Naive thymus-derived CD8-positive, alpha-beta T cell (primary cell): ENCODE measurements around the gene TBL1XR1. TPM values are rescaled to one million over a fixed set of nuclear protein-coding genes. Genes with fewer than 3 reads are reported as not detected.
"Not testable (repeated sequence)": the region's sequence is repeated elsewhere in the genome, so short reads cannot be mapped to it uniquely, and the experiment has no call there.

Experiments used
- ATAC-seq, 2 donors: fragments of 150-1000 bp; cut with Tn5 transposase in 1 of 2; sonication (Bioruptor Pico), chemical (Tn5 transposase) in 1 of 2; 1 replicate in 1 of 2; 2 replicates in 1 of 2; pipeline ENCODE4 v1.10.0; 2021; ENCODE audit warnings: mild to moderate bottlenecking in 2 of 2, moderate library complexity in 2 of 2
- POLR2A ChIA-PET: fragments of 350-600 bp; sonication (Branson Sonifier 250); formaldehyde crosslinking; loops from one replicate; lab custom pipeline; 2021; ENCODE audit warnings: antibody characterized with exemption; lab: Charles Lee
- DNase-seq, 10 donors: peaks; one replicate each; pipeline versions ENCODE4 v3.0.0 to v3.0.0-alpha.2; 2020 to 2022
- H3K27ac Mint-ChIP-seq, 10 donors: one replicate each; pipeline ENCODE4 v1.8.0; 2020 to 2022; ENCODE audit warnings: mild to moderate bottlenecking in 10 of 10, mixed read lengths in 10 of 10, moderate library complexity in 4 of 10, inconsistent platforms in 1 of 10
- H3K27me3 Mint-ChIP-seq, 5 donors: one replicate each; pipeline ENCODE4 v1.8.0; 2021 to 2022; ENCODE audit warnings: mixed read lengths in 5 of 5
- H3K36me3 Mint-ChIP-seq, 3 donors: one replicate each; pipeline ENCODE4 v1.8.0; 2020 to 2022; ENCODE audit warnings: mixed read lengths in 3 of 3, mild to moderate bottlenecking in 2 of 3, inconsistent platforms in 1 of 3
- H3K4me1 Mint-ChIP-seq, 4 donors: one replicate each; pipeline ENCODE4 v1.8.0; 2021 to 2022; ENCODE audit warnings: mixed read lengths in 4 of 4
- H3K4me3 Mint-ChIP-seq, 10 donors: one replicate each; pipeline ENCODE4 v1.8.0; 2020 to 2022; ENCODE audit warnings: mild to moderate bottlenecking in 10 of 10, mixed read lengths in 10 of 10, moderate library complexity in 6 of 10, inconsistent platforms in 1 of 10
- H3K9me3 Mint-ChIP-seq, 9 donors: one replicate each; pipeline ENCODE4 v1.8.0; 2020 to 2022; ENCODE audit warnings: mixed read lengths in 9 of 9, mild to moderate bottlenecking in 3 of 9, inconsistent platforms in 1 of 9, moderate library complexity in 1 of 9
- polyA plus RNA-seq, 3 donors: library from polyadenylated mRNA; unstranded; fragments of 300-500 nt; fragmentation: Illumina TruSeq; gene quantifications; one replicate each; pipeline ENCODE4 v1.2.3, GENCODE V29; 2021
- total RNA-seq, 8 experiments: library from RNA in 2 of 8; stranded (reverse) in 2 of 8; gene quantifications; one replicate each; pipeline ENCODE4 v1.2.3 and lab custom pipeline; 2021 to 2026

TBL1XR1 gene
- total and polyA plus RNA-seq, 5 experiments from 2014 or later, result 23.4 to 160 (median 34.7) TPM

DNA sequence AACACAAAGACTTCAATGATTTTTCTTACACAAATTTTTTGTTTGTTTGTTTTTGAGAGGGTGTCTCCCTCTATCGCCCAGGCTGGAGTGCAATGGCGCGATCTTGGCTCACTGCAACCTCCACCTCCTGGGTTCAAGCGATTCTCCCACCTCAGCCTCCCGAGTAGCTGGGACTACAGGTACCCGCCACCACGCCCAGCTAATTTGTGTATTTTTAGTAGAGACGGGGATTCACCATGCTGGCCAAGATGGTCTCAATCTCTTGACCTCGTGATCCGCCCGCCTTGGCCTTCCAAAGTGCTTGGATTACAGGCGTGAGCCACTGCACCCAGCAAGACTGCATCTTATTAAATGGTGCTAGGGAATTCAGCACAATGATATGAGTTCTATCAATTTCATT is 4.0 kb downstream of the TBL1XR1 start:
- H3K9me3 Mint-ChIP-seq, ATAC-seq, H3K27me3 Mint-ChIP-seq, H3K36me3 Mint-ChIP-seq, DNase-seq: not testable (repeated sequence)
- Mint-ChIP-seq H3K4me1 (peaks cover 22 to 66% (median 60%) of the 10 kb centered on the region in 4 donors), H3K27ac (peak overlapping the region in 7 of 10 donors; percentile 71 to 99 (median 96)), H3K4me3 (peak overlapping the region in 9 of 10 donors; percentile 20 to 99 (median 98))
- POLR2A ChIA-PET, result interaction anchor here (1.0 to 8.4 kb wide), 3 partner anchors 67 to 166 kb away, joined by 3 to 255 read pairs (median 4); no protein-coding TSS in a partner anchor

DNA sequence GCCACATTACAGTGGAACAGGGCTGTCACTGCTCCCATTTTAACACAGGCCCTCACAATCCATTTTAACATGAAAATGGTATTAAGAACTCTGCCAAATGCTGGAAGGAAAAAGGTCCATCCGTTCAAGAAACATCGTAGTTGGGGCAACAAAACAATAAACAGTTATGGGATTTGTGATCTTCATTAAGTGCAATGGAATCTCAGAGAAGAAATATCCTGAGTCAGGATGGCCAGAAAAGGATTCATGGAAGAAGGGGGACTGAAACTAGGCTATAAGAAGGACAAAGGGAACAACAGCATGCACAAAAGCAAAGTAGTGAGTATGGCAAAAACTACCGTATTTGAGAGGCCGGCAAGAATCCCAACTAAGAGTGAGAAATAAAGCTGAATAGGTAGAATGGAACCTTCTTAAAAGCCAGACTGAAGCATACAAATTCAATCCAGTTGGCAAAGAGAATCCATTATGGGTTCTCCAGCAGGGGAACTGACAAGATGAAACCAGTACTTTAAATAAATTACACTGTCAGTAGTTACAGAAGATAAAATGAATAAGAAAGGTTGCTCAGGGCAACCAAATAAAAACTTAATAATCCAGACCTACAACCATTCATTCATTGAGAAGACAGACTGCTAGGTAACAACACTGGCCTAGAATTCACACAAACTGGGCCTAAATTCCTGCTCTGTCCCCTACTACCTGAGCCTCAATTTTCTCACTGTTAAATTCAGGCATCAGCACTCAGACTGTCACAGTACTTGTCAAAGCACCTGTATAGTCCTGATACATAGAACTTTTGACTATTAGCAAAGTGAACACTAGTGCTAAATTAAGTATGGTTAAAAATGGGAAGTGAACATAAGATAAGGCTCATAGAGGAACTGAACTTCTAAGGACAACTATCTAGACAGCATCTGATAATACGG is 6.3 kb downstream of the TBL1XR1 start:
- H3K27ac Mint-ChIP-seq, result peak overlapping the region; percentile 23 to 89 (median 59)
- POLR2A ChIA-PET, result no interaction called here
- no peaks in the 10 kb centered on the region for H3K27me3 Mint-ChIP-seq
- ATAC-seq, result no peak
- H3K36me3 Mint-ChIP-seq, result peaks cover 0 to 8% (median 8%) of the 10 kb centered on the region in 3 donors
- DNase-seq, result no peak
- no peaks in the 10 kb centered on the region for H3K9me3 Mint-ChIP-seq
- peak overlapping the region in 9 of 10 donors; percentile 21 to 76 (median 44) for H3K4me3 Mint-ChIP-seq
- H3K4me1 Mint-ChIP-seq, result peaks cover 29 to 77% (median 73%) of the 10 kb centered on the region in 4 donors

DNA sequence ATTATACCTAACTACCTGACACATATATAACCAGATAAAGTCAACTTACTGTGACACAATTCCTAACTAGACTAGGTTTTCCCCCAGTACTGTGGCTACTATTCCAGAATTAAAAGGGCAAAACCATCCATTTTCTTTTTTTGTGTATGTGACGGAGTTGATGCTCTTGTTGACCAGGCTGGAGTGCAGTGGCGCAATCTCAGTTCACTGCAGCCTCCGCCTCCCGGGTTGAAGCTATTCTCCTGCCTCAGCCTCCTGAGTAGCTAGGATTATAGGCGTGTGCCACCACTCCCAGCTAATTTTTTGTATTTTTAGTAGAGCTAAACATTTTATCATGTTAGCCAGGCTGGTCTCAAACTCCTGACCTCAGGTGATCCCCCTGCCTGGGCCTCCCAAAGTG is 7.1 kb downstream of the TBL1XR1 start:
- H3K36me3 Mint-ChIP-seq, DNase-seq, H3K27me3 Mint-ChIP-seq, ATAC-seq, H3K9me3 Mint-ChIP-seq, POLR2A ChIA-PET: not testable (repeated sequence)
- Mint-ChIP-seq H3K4me3 (peak overlapping the region in 2 of 10 donors; percentile 15 to 60), H3K27ac (peak overlapping the region in 3 of 10 donors; percentile 44 to 89 (median 58)), H3K4me1 (peaks cover 30 to 78% (median 72%) of the 10 kb centered on the region in 4 donors)

DNA sequence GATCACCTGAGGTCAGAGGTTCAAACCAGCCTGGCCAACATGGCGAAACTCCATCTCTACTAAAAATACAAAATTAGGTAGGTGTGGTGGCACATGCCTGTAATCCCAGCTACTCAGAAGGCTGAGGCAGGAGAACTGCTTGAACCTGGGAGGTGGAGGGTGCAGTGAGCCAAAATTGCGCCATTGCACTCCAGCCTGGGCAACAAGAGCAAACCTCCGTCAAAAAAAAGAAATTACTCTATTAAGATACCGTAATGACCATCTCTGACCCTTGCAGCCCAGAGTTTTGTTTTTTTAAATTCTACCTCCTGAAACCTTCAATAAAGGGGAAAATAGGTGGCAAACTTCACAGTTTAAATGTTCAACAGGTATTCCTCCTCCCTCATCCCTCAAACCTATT is 9.0 kb downstream of the TBL1XR1 start:
- not testable (repeated sequence) for H3K27me3 Mint-ChIP-seq, H3K36me3 Mint-ChIP-seq, H3K9me3 Mint-ChIP-seq, ATAC-seq, DNase-seq
- peak overlapping the region in 1 of 10 donors; percentile 69 for H3K27ac Mint-ChIP-seq
- peaks cover 27 to 81% (median 66%) of the 10 kb centered on the region in 4 donors for H3K4me1 Mint-ChIP-seq
- POLR2A ChIA-PET, result interaction anchor here (0.6 kb wide), 2 partner anchors 9 to 69 kb away, joined by 3 read pairs; no protein-coding TSS in a partner anchor
- peak overlapping the region in 2 of 10 donors; percentile 48 to 59 for H3K4me3 Mint-ChIP-seq

DNA sequence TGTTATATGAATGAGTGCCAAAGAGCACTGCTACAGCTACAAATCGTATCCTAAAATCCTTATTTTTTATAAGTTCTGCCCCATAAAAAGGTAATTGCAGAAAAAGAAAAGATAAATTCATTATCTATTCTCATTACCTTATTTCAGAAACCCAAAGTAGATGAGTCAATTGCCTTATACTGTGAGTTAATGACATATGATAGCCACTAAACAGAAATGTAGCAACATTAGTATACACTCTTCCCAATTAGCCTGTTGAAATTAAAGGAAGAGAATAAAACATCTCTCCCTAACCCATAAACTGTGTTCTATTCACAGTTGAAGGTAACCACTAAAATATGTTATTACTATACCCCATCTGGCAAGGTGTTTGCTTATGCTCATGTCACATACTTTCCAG is 11.0 kb downstream of the TBL1XR1 start:
- POLR2A ChIA-PET, result no interaction called here
- DNase-seq, result no peak
- H3K27ac Mint-ChIP-seq, result peak overlapping the region in 4 of 10 donors; percentile 12 to 33 (median 23)
- no peaks in the 10 kb centered on the region for H3K36me3 Mint-ChIP-seq
- no peaks in the 10 kb centered on the region for H3K9me3 Mint-ChIP-seq
- H3K27me3 Mint-ChIP-seq, result no peaks in the 10 kb centered on the region
- peak overlapping the region in 4 of 10 donors; percentile 1 to 41 (median 16) for H3K4me3 Mint-ChIP-seq
- no peak for ATAC-seq
- H3K4me1 Mint-ChIP-seq, result peaks cover 33 to 79% (median 64%) of the 10 kb centered on the region in 4 donors

DNA sequence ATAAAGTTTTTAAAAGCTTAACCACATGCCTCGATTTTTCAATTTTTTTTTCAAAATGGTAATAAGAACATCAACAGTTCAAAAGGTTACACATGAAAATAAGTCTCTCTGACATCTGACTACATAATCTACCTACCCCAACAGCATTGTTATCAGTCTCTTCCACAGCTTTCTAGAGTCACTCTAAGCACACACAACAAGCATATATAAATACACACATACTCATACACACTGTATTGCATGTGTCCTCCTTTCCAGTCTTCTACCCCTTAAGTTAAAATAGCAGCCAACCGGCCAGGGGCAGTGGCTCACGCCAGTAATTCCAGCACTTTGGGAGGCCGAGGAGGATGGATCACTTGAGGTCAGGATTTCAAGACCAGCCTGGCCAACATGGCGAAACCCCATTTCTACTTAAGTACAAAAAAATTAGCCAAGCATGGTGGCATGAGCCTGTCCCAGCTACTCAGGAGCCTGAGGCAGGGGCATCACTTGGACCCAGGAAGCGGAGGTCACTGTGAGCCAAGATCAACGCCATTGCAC is 12.2 kb downstream of the TBL1XR1 start:
- POLR2A ChIA-PET, result interaction anchor here (0.8 kb wide), 1 partner anchor 517 kb away, joined by 3 read pairs; no protein-coding TSS in a partner anchor
- peak overlapping the region in 7 of 10 donors; percentile 0 to 70 (median 10) for H3K4me3 Mint-ChIP-seq
- H3K4me1 Mint-ChIP-seq, result peaks cover 29 to 78% (median 64%) of the 10 kb centered on the region in 4 donors
- ATAC-seq, result no peak
- H3K9me3 Mint-ChIP-seq, result peaks cover 0 to 1% (median 0%) of the 10 kb centered on the region in 9 donors
- no peaks in the 10 kb centered on the region for H3K27me3 Mint-ChIP-seq
- H3K27ac Mint-ChIP-seq, result peak overlapping the region in 9 of 10 donors; percentile 0 to 58 (median 35)
- DNase-seq, result no peak
- H3K36me3 Mint-ChIP-seq, result peaks cover 0 to 2% (median 0%) of the 10 kb centered on the region in 3 donors

DNA sequence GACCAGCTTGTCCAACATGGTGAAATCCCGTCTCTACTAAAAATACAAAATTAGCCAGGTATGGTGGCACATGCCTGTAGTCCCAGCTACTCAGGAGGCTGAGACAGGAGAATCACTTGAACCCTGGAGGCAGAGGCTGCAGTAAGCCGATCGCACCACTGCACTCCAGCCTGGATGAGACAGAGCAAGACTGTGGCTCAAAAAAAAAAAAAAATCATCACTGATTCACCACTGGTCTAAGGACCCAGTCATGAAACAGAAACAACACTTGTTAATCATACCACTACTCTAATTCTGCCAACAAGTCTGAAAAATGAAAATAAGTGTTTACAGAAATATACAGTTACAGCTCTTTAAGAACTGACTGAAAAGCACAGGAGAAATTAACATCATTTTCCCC is 12.7 kb downstream of the TBL1XR1 start:
- Mint-ChIP-seq H3K27ac (peak overlapping the region in 6 of 10 donors; percentile 3 to 54 (median 39)), H3K4me1 (peaks cover 31 to 78% (median 68%) of the 10 kb centered on the region in 4 donors), H3K4me3 (peak overlapping the region in 6 of 10 donors; percentile 0 to 70 (median 10))
- DNase-seq, ATAC-seq, H3K27me3 Mint-ChIP-seq, H3K36me3 Mint-ChIP-seq, H3K9me3 Mint-ChIP-seq: not testable (repeated sequence)
- POLR2A ChIA-PET, result interaction anchor here (0.8 kb wide), 1 partner anchor 518 kb away, joined by 3 read pairs; no protein-coding TSS in a partner anchor

DNA sequence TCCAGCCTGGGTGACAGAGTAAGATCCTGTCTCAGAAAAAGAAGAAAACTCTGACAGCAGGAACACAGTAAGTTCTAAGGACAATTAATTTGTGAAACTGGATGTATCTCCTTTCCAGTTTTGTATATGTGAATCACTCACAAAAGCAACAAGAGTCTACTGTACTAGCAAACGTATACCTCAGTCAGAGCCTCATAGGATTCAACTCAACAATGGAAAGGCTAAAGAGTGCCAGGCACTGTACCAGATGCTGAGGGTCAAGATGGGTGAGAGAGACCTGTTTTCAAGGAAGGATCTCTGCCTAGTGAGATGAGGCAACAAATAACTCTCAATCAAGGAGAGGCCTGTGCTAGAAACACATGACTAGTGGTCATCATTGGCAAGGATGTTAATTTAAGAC is 14.9 kb downstream of the TBL1XR1 start:
- no peak for ATAC-seq
- POLR2A ChIA-PET, result no interaction called here
- H3K9me3 Mint-ChIP-seq, result peaks cover 0 to 1% (median 0%) of the 10 kb centered on the region in 9 donors
- no peak for DNase-seq
- peak overlapping the region in 2 of 10 donors; percentile 8 to 20 for H3K4me3 Mint-ChIP-seq
- H3K27me3 Mint-ChIP-seq, result no peaks in the 10 kb centered on the region
- H3K4me1 Mint-ChIP-seq, result peaks cover 33 to 87% (median 80%) of the 10 kb centered on the region in 4 donors
- peak overlapping the region in 9 of 10 donors; percentile 24 to 86 (median 42) for H3K27ac Mint-ChIP-seq
- peaks cover 0 to 10% (median 7%) of the 10 kb centered on the region in 3 donors for H3K36me3 Mint-ChIP-seq

DNA sequence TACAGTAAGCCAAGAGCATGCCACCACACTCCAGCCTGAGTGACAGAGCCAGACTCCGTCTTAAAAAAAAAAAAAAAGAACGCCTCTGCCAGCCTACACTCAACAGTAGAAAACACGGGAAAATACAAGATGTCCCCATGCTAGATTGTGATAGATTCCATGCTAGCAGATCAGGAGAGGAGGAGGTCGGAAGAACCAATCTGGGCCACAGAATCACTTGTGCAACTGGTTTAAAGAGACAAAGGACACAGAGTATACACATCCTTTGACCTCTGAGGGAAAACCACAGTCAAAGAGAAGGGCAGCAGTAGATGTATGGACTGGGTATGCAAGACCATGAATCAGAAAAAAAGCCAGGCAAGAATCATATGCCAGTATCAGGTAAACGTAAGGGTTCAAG is 15.9 kb downstream of the TBL1XR1 start:
- Mint-ChIP-seq H3K4me3 (peak overlapping the region in 8 of 10 donors; percentile 20 to 72 (median 52)), H3K27me3 (no peaks in the 10 kb centered on the region), H3K4me1 (peaks cover 30 to 85% (median 77%) of the 10 kb centered on the region in 4 donors), H3K9me3 (peaks cover 0 to 1% (median 0%) of the 10 kb centered on the region in 9 donors), H3K27ac (peak overlapping the region; percentile 37 to 89 (median 81)), H3K36me3 (peaks cover 0 to 18% (median 7%) of the 10 kb centered on the region in 3 donors)
- DNase-seq, result no peak
- POLR2A ChIA-PET, result interaction anchor here (0.7 kb wide), 1 partner anchor 37 kb away, joined by 5 read pairs; no protein-coding TSS in a partner anchor
- ATAC-seq, result no peak

DNA sequence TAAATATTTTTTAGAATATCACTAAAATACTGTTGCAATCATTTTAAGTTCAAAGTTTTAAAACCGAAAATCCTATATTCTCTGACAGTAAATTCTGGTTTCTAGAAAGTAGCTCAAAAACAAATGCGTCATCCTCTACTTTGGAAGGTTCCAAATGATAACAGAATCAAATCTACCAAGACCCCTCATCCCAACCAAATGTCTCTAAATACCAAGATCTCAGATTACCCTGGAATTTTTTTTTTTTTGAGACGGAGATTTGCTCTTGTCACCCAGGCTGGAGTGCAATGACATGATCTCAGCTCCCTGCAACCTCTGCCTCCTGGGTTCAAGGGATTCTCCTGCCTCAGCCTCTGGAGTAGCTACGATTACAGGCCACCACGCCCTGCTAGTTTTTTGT is 16.8 kb downstream of the TBL1XR1 start:
- ATAC-seq, result no peak
- no peak for DNase-seq
- peaks cover 0 to 20% (median 7%) of the 10 kb centered on the region in 3 donors for H3K36me3 Mint-ChIP-seq
- peaks cover 28 to 83% (median 71%) of the 10 kb centered on the region in 4 donors for H3K4me1 Mint-ChIP-seq
- no peaks in the 10 kb centered on the region for H3K27me3 Mint-ChIP-seq
- H3K27ac Mint-ChIP-seq, result peak overlapping the region in 7 of 10 donors; percentile 42 to 84 (median 80)
- POLR2A ChIA-PET, result interaction anchor here (0.7 kb wide), 2 partner anchors 19 to 36 kb away, joined by 4 to 5 read pairs; no protein-coding TSS in a partner anchor
- peaks cover 0 to 1% (median 0%) of the 10 kb centered on the region in 9 donors for H3K9me3 Mint-ChIP-seq
- H3K4me3 Mint-ChIP-seq, result peak overlapping the region in 7 of 10 donors; percentile 6 to 83 (median 60)

DNA sequence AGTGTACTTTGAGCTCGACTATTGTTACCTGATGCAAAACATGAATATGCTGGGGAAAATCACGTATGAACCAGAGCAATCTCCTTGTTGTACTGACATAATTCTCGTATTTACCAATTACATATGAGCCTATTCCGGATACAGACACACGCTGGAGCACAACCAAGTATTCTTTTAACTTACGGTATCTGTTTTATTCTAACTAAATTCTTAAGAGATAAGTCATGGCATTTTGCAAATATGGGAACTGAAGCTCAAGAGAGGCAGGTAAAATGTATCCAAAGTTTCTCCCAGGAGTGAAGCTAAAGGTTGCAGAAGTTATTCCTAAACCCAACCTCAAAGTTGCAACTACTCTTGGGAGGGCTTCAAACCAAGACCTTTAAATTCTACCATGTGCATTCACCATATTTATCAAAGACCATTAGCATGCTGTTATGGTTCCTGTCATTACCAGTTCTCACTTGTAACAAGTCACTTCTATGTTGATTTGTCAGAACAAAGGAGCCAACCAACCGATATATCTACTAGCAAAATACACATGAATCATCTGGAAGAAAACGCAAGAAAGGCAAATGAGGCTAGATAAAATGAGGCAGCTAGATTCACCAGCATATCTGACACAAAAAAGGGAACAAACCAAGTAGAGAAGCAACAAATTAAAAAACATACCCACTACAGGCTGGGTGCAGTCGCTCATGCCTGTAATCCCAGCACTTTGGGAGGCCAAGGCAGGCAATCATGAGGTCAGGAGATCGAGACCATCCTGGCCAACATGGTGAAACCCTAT is 17.8 kb downstream of the TBL1XR1 start:
- Mint-ChIP-seq H3K4me3 (peak overlapping the region in 8 of 10 donors; percentile 2 to 66 (median 60)), H3K9me3 (peaks cover 0 to 1% (median 0%) of the 10 kb centered on the region in 9 donors), H3K27me3 (no peaks in the 10 kb centered on the region), H3K27ac (peak overlapping the region; percentile 27 to 88 (median 75)), H3K4me1 (peaks cover 25 to 78% (median 69%) of the 10 kb centered on the region in 4 donors), H3K36me3 (peaks cover 0 to 24% (median 7%) of the 10 kb centered on the region in 3 donors)
- POLR2A ChIA-PET, result interaction anchor here (0.6 to 1.5 kb wide), 5 partner anchors 9 to 221 kb away, joined by 3 to 7 read pairs (median 3); no protein-coding TSS in a partner anchor
- DNase-seq (no peak), ATAC-seq (no peak)
